GM21619 (cell line): ENCODE results near the gene JPH2.

Source experiments
- ATAC-seq: cut with Tn5 transposase; IDR thresholded peaks from one replicate; pipeline ENCODE4 v1.9.1; 2021; ENCODE audit not compliant: unreplicated experiment

The JPH2 gene

DNA sequence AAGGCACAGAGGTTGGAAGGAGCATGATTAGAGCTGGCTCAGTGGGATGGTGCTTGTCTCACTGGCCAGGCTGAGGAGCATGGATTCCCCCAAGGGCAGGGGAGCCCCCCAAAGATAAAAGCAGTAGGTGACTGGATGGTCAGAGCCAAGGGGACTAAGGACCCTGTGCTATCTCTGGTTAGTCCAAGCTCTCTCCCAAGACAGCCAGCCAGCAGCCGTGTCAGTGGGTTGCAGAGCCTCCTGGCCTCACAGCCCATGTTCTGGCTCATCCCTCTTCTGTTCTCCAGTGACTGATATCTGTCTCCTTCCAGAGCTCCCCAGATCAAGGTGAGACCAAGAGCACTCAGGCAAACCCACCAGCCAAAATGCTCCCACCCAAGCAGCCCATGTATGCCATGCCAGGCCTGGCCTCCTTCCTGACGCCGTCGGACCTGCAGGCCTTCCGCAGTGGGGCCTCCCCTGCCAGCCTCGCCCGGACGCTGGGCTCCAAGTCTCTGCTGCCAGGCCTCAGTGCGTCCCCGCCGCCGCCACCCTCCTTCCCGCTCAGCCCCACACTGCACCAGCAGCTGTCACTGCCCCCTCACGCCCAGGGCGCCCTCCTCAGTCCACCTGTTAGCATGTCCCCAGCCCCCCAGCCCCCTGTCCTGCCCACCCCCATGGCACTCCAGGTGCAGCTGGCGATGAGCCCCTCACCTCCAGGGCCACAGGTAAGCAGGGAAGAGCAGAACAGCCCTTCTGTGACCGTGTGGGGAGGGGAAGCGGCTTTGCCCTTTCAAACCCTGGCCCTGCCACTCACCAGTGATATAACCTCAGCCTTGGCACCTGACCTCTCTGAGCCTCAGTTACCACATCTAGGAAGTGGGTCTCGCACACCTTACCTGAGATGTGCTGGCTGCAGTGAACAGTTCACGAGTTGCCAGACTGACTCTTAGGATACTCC lies 121.3 kb downstream of the JPH2 start:
- ATAC-seq: no peak

DNA sequence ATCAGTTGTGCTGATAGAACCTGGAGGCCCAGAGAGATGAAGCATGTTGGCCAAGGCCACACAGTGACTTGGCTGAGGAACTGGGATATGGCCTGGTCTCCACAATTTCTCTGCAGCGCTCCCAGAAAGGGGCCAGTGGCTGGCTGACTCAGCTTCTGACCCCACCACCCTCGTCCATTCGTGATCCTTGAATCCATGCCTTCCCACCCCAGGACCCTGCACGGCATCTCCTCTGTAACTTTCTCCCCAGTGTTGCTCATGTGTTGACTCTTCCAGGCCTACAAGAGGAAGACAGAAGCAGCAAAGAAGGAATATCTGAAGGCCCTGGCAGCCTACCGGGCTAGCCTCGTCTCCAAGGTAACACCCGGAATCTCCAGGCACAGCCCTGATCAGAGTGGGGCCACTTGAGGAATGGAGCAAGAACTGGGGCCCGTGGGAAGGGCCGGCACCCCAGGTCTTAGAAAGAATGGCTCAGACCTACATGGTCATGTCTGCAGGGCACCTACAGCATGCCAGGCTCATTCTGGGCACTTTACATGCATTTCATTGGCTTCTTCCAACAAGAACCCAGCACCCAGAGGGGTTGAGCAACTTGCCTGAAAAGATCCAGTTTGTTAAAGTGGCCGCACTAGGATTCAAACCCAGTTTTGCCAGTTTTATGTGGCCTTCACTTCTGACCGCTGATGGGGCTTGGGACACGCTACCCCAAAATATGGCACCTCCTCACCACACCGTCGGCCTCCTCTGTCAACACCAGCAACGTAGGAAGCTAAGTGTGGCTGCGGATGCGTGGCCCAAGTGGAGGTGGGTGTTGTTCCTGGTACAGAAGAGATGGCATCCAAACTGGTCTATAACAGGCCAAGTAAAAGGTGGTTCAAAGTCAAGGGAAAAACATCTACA lies 122.2 kb downstream of the JPH2 start:
- ATAC-seq: no peak
